ENCODE measurements around the gene DNAJB5.

GRCh38 chr9:34983209-34983608, 6.3 kb upstream of the DNAJB5 start:
- TF ChIP-seq POLR2A (IDR thresholded peaks at IDR 0.05; ENCODE audit: low read depth, low read length) (no peak), TAF1 (IDR thresholded peaks at IDR 0.05; ENCODE audit: low read depth, low read length) (no peak), PAX5 (IDR thresholded peaks at IDR 0.05; ENCODE audit: insufficient read depth, low read length, severe bottlenecking) (no peak)

Data from GM12891 (cell line).